Transverse colon (tissue), 4 donors: ENCODE results near the gene C10orf95.

Source experiments
- CTCF ChIP-seq, 5 experiments: fragments of 200-600 bp in 3 of 5; fragments of 450-650 bp in 2 of 5; sonication (generic) in 3 of 5; IDR thresholded peaks; 1 replicate in 2 of 5; 2 replicates in 3 of 5; pipeline ENCODE4 v1.5.1; 2016 to 2017; ENCODE audit warnings: antibody characterized with exemption in 5 of 5, inconsistent platforms in 3 of 5, mild to moderate bottlenecking in 2 of 5, moderate library complexity in 1 of 5
- EP300 ChIP-seq: sonication (generic); formaldehyde crosslinking; IDR thresholded peaks from one replicate; pipeline ENCODE4 v1.6.1; 2017; ENCODE audit warnings: antibody characterized with exemption, low read depth
- POLR2A ChIP-seq: fragments of 450-650 bp; IDR thresholded peaks from one replicate; pipeline ENCODE4 v1.6.1; 2016; ENCODE audit warnings: antibody characterized with exemption, mild to moderate bottlenecking, moderate library complexity
- POLR2AphosphoS5 ChIP-seq, 3 donors: sonication (generic); formaldehyde crosslinking; IDR thresholded peaks; one replicate each; pipeline ENCODE4 v1.6.1; 2016; ENCODE audit warnings: antibody characterized with exemption in 3 of 3

GRCh38 chr10:102405632-102406031, 45.7 kb downstream of the C10orf95 start:
- TF ChIP-seq CTCF (IDR thresholded peaks at IDR 0.05) (no peak), POLR2AphosphoS5 (IDR thresholded peaks at IDR 0.05) (no peak), POLR2A (no peak), EP300 (no peak)
